DND-41 (cell line): ENCODE data around the gene VEGFA.

Experiments used
- ATAC-seq: fragments of 200-7000 bp; cut with Tn5 transposase; 3 replicates; pipeline ENCODE4 v1.9.1; 2021; ENCODE audit warnings: low read depth; ENCODE audit not compliant: insufficient read depth
- DNase-seq: peaks from one replicate; pipeline ENCODE4 v3.0.0-alpha.2; 2020
- H2AFZ ChIP-seq: 2 replicates; pipeline ENCODE4 v1.6.0; 2012; ENCODE audit warnings: low read depth, low read length
- H3K27ac ChIP-seq: 2 replicates; pipeline ENCODE4 v1.5.1; 2012; ENCODE audit warnings: low read length, inconsistent platforms
- H3K27me3 ChIP-seq: fragments of 200-600 bp; sonication (generic); 2 replicates; pipeline ENCODE4 v1.6.0; 2012; ENCODE audit warnings: low read length, mild to moderate bottlenecking, inconsistent platforms; ENCODE audit not compliant: insufficient read depth, poor library complexity
- H3K36me3 ChIP-seq: 2 replicates; pipeline ENCODE4 v1.5.1; 2012; ENCODE audit warnings: low read length, inconsistent platforms; ENCODE audit not compliant: insufficient read depth
- H3K4me1 ChIP-seq: 2 replicates; pipeline ENCODE4 v1.5.1; 2012; ENCODE audit warnings: mild to moderate bottlenecking, low read length; ENCODE audit not compliant: insufficient read depth
- H3K4me2 ChIP-seq: 2 replicates; pipeline ENCODE4 v1.6.0; 2012; ENCODE audit warnings: mild to moderate bottlenecking, moderate library complexity, low read length, inconsistent platforms; ENCODE audit not compliant: insufficient read depth
- H3K4me3 ChIP-seq, 2 experiments: fragments of 200-600 bp in 1 of 2; shearing (Covaris generic) in 1 of 2; 2 replicates each; pipeline ENCODE4 v1.5.1; 2012 to 2016; ENCODE audit warnings: inconsistent platforms in 2 of 2, low read length in 2 of 2, mild to moderate bottlenecking in 2 of 2, low read depth in 1 of 2, moderate library complexity in 1 of 2
- H3K79me2 ChIP-seq: 2 replicates; pipeline ENCODE4 v1.6.0; 2012; ENCODE audit warnings: low read length, inconsistent platforms; ENCODE audit not compliant: insufficient read depth
- H3K9ac ChIP-seq: 2 replicates; pipeline ENCODE4 v1.6.0; 2012; ENCODE audit warnings: low read depth, mild to moderate bottlenecking, inconsistent platforms, low read length, moderate library complexity
- H3K9me3 ChIP-seq: 2 replicates; pipeline ENCODE4 v1.5.1; 2012; ENCODE audit warnings: low read length, moderate library complexity, mild to moderate bottlenecking, inconsistent platforms; ENCODE audit not compliant: insufficient read depth, severe bottlenecking
- H4K20me1 ChIP-seq: 2 replicates; pipeline ENCODE4 v1.6.0; 2012; ENCODE audit warnings: low read length; ENCODE audit not compliant: insufficient read depth
- CTCF ChIP-seq: IDR thresholded peaks from 2 replicates; pipeline ENCODE4 v1.5.1; 2012; ENCODE audit warnings: borderline replicate concordance, low read length, moderate library complexity, mild to moderate bottlenecking; ENCODE audit not compliant: poor library complexity, severe bottlenecking; ENCODE audit errors: extremely low read depth
- EZH2 ChIP-seq: IDR thresholded peaks from 3 replicates; pipeline ENCODE4 v1.6.1; 2012; ENCODE audit warnings: borderline replicate concordance, low read depth, mild to moderate bottlenecking, moderate library complexity, low read length, inconsistent platforms; ENCODE audit not compliant: severe bottlenecking

VEGFA gene

GRCh38 chr6:43746613-43747102, 23.4 kb upstream of the VEGFA start:
- H3K79me2 ChIP-seq: no peaks in the 10 kb centered on the region
- ATAC-seq: no peak
- no peak overlapping the region for H2AFZ ChIP-seq
- H3K27me3 ChIP-seq: peaks cover 27% of the 10 kb centered on the region
- TF ChIP-seq CTCF: no peak
- no peak for TF ChIP-seq EZH2
- no peaks in the 10 kb centered on the region for H3K36me3 ChIP-seq
- H4K20me1 ChIP-seq: 0 out of 2 replicates have a peak, but pooled peaks cover 3% of the 10 kb centered on the region
- no peaks in the 10 kb centered on the region for H3K4me1 ChIP-seq
- H3K9me3 ChIP-seq: no peaks in the 10 kb centered on the region
- no peak overlapping the region for H3K27ac ChIP-seq
- H3K4me3 ChIP-seq: no peak overlapping the region
- H3K9ac ChIP-seq: no peak overlapping the region
- H3K4me2 ChIP-seq: no peak overlapping the region
- no peak for DNase-seq

- no peak for DNase-seq
- no peak for ATAC-seq
- Histone ChIP-seq H3K27me3 (peaks cover 27% of the 10 kb centered on the region), H3K9me3 (no peaks in the 10 kb centered on the region), H3K79me2 (no peaks in the 10 kb centered on the region), H3K27ac (no peak overlapping the region), H3K4me2 (no peak overlapping the region), H3K4me1 (no peaks in the 10 kb centered on the region), H3K36me3 (no peaks in the 10 kb centered on the region), H4K20me1 (0 out of 2 replicates have a peak, but pooled peaks cover 3% of the 10 kb centered on the region), H3K4me3 (no peak overlapping the region), H2AFZ (no peak overlapping the region), H3K9ac (no peak overlapping the region)
- TF ChIP-seq CTCF (no peak), EZH2 (no peak)
These were observed 22.2 kb upstream of the VEGFA start for GRCh38 chr6:43747784-43748183.

GRCh38 chr6:43748765-43749164, 21.2 kb upstream of the VEGFA start:
- no peaks in the 10 kb centered on the region for H4K20me1 ChIP-seq
- peaks cover 23% of the 10 kb centered on the region for H3K27me3 ChIP-seq
- no peak overlapping the region for H3K4me2 ChIP-seq
- H3K9ac ChIP-seq: no peak overlapping the region
- no peak for DNase-seq
- H3K27ac ChIP-seq: no peak overlapping the region
- ATAC-seq: no peak
- TF ChIP-seq CTCF (no peak), EZH2 (no peak)
- H3K36me3 ChIP-seq: no peaks in the 10 kb centered on the region
- H3K79me2 ChIP-seq: no peaks in the 10 kb centered on the region
- H3K4me3 ChIP-seq: no peak overlapping the region
- H2AFZ ChIP-seq: no peak overlapping the region
- no peaks in the 10 kb centered on the region for H3K9me3 ChIP-seq
- H3K4me1 ChIP-seq: no peaks in the 10 kb centered on the region

GRCh38 chr6:43749461-43749860, 20.6 kb upstream of the VEGFA start:
- Histone ChIP-seq H3K4me3 (no peak overlapping the region), H3K9me3 (no peaks in the 10 kb centered on the region), H3K9ac (no peak overlapping the region), H4K20me1 (no peaks in the 10 kb centered on the region), H2AFZ (no peak overlapping the region), H3K4me1 (no peaks in the 10 kb centered on the region), H3K79me2 (no peaks in the 10 kb centered on the region), H3K27ac (no peak overlapping the region), H3K4me2 (no peak overlapping the region), H3K36me3 (no peaks in the 10 kb centered on the region), H3K27me3 (peaks cover 23% of the 10 kb centered on the region)
- ATAC-seq (no peak), DNase-seq (no peak)
- TF ChIP-seq CTCF: no peak
- no peak for TF ChIP-seq EZH2
